ENCODE data around the gene RAB14.

DNA sequence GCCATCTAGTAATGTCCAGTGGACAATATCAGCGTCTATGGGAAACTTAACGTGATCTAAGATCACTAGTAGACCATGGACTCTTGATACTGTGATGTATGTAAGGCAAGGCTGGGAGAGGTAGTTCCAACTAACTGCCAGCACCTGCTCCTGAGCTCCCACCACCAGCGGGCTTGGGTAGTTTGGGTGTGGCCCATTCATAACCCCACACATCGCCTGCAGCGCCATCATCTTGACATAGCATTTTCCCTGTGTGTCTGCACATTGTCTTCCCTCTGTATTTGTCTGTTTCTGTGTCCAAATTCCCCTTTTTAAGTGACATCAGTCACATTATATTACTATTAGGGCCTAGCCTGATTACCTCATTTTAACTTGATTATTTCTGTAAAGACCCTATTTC, 38.2 kb upstream of the RAB14 start:
- TF ChIP-seq POLR2A (IDR thresholded peaks at IDR 0.05; ENCODE audit: low read length) (no peak), GATA1 (IDR thresholded peaks at IDR 0.05; ENCODE audit: low read depth, low read length) (no peak)

All from erythroblast (primary cell).